Measurements from ENCODE around the gene CHKB.
"Not testable (repeated sequence)": the region's sequence is repeated elsewhere in the genome, so short reads cannot be mapped to it uniquely, and the experiment has no call there.

The CHKB gene

DNA sequence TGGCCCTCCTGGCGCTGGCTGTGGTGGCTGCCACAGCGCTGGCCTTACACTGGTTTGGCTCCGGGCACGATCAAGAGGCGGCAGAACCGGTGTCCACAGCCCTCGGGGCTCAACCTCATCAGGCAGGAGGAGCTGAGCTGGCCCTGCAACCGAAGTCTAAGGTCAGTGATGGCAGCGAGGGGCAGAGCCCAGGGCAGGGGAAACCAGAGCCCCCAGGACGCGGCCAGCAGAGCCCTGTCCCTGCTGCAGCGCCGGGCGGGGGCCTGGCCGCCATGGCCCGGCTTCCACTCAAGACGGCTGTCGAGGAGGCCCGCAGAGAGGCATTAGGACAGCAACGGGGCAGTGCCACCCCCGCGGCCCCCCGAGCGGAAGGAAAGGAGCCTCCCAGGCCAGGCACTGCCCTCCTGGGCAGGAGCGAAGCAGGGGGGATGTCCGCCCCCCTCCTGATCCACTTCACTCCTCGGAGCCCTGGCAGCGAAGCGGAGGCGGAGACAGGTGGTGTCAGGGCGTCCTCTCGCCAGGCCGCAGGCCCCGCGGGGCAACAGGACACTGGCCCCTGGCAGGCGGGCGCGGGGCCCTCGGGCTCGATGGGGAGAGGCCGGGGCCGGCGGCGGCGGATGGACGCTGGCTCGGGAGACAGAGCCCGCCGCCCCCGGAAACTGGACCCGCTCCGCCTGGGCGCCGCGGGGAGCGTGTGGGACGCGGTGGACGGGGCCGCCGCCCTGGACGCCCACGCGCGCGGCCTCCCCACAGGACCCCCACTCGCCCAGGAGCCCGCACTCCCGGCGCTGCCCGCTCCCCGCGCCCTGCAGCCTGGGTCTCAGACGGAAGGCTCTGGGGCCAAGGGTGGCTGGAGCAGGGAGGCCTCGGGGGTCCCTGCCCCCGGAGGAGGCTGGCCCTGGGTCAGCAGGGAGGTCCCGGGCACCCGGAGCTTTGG is 36.1 kb downstream of the CHKB start:
- no peak for DNase-seq

DNA sequence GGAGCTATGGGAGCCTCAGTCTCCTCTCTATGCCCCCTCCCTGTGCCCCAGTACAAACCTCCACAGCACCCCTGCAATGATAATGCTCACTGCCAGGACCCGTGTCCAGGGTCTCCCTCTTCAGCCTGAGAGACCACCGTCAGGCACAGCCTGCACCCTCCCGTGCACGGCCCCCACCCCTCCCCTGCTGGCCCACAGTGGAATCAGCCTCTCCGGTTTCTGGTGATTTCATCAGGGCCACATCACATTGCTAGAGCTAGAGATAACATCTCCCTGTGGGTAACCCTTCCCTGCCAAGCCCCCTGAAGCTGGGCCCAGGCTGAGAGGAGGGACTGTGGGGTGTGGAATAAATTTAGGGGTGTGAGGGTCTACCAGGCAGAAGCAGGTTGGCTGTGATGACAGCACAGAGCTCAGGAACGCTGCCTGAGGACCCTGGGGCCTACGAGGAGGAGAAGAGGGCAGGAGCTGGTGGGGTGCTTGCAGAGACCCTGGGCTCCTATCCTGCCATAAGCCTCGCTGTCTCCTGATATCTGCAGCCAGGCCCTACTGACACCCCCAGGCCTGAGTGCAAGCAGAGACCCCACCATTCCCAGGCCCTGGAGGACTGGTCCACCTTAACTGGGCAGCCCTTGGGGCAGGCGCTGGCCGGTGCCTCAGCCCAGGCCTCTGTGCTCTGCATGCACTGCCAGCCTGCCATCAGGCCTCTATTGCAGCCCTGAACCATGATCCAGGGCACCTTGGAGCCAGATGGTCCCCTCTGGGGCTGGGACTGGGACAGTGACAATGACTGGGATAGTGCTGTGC is 36.9 kb downstream of the CHKB start, which contains the start of gene KLHDC7B:
TSS of gene KLHDC7B (plus strand) at position 378 of the 804 bp plus-strand sequence. CDS start at position 723, 345 bp downstream.
- DNase-seq, result peak in 1 of 2 experiments; percentile 46

DNA sequence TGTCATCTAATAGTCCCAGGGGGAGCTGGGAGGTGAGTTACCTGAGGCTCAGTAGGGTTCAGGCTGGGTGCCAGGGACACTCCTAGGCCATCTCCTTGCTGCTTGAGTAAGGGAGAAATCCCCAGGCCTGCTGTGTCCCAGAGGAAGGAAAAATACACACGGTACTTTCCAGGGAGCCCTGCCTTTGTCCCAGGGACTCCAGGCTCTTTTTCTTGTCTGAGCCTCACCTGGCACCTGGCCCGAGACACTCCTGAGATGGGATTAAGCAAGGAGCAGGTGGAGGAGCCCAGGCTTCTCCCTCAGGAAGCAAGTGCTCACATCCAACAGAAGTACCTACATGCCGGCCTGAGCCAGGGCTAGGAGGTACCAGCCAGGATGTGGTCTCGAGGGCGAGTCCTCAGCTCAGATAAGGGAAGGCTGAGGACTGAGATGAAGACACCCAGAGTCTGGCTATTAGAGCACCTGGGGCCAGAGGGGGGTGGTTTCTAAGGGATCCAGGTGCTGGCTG is 37.8 kb downstream of the CHKB start:
- peak in 1 of 2 experiments; percentile 51 for DNase-seq

DNA sequence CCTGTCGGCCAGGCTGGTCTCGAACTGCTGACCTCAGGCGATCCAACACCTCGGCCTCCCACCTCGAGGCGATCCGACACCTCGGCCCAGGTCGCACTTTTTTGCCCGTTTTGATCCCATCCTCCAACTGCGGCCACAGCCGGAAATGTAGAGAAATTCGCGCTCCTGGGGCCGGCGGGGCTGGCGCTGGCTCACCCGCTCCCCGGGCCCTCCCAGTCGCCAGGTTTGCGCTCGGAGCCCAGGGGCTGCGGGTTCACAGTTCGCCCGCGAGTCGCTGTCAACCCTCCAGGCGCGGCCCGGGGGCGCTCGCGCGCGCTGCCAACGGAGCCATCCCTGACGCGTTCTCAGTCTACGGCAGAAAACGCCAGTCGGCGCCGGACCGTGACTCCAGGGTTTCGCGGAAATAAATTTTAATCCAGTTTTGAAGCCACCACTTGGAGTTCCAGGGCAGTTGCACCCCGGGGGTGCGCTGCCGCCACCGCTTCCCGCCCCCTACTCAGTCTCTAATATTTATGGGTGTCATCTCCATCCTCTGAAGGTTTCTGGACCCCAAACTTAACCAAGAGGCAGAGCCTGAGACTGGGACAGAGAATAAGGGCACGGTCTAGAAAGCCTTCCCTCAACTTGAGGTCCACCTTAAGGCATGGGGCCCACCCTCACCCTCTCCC is 38.4 kb downstream of the CHKB start:
- peak; percentile 89 to 90 for DNase-seq

DNA sequence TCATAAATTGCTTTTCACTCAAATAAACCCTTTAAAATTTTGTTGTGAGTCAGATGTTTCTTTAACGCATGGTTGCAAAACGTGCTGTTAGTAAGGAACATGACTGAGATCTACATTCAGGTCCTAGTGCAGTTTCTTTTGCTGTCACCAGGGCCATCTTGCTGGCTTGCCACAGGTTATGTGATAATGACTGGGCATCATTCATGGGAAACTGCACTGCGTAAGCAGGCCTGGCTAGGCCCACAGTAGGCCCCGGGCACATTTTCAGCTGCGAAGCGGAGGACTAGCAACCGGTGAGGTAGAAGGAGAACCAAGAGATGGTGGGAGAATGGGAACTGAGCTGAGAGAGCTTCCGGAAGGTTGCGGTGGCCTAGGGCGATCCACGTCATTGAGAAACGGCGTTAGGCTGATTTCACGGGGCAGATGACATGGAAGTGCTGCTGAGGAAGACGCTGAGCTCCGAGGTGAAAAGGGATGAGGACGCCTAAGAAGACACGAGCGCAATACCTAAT is 40.2 kb downstream of the CHKB start:
- DNase-seq, result peak in 1 of 2 experiments; percentile 66

DNA sequence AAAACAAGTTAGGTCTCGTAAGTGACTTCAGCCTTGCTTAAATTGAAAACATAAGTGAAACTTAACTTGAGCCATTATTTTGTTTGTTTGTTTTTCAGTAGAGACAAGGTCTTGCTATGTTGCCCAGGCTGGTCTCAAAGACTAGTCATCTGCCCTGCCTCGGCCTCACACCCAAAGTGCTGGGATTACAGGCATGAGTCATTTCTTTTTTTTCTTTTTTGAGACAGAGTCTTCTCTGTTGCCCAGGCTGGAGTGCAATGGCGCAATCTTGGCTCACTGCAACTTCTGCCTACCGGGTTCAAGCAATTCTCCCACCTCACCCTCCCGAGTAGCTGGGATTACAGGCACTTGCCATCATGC is 41.0 kb downstream of the CHKB start:
- DNase-seq, result peak in 1 of 2 experiments; percentile 58

DNA sequence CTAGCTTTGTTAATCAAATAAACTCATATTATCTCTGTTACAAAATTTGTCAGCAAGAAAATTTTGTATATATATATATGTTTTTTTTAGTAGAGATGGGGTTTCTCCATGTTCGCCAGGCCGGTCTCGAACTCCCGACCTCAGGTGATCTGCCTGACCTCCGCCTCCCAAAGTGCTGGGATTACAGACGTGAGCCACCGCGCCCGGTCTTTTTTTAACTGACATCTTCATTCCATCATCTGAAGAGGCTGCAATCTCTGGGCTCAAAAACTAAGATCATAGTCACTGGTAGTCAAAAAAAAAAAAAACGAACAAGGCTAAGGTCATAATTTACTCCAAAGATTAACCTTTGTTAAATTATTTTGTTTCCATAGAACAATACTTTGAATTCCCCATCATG is 42.3 kb downstream of the CHKB start:
- no peak for DNase-seq

DNA sequence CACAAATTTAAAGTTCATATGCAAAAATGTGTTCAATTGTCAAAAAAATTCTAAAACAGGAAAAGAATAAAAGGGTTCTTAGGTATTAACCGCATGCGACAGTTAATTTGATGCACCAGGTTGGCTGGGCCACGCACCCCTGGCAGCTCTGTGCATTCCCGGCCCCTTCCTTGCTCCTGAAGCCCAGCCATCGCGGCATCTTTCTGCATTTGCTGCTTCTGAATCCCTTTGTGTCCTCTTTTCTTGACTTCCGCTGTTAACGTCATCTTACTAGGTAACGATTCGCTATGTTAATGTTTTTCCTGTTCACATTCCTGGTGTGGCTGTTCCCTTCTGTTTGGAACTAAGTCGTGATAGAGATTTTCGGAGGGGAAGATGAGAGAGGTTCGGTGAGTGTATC is 44.9 kb downstream of the CHKB start:
- no peak for DNase-seq

DNA sequence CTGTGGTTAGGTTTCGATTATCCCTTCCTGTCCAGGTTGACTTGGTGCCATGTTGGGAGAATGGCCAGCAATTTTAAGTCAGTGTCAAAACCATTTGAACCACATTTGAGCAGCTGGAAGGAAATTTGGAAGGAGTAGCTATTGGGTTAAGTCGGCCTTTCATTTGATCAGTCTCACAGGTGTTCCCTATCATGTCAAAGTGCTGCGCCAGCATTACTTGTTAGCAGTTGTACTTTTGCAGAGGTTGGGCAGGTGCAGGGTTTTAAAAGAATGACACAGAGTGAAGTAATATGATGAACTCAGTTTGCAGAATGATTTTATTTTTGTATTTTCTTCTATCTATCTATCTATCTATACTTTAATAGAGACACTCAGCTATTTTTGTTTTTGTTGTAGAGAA is 46.4 kb downstream of the CHKB start:
- DNase-seq, result no peak

DNA sequence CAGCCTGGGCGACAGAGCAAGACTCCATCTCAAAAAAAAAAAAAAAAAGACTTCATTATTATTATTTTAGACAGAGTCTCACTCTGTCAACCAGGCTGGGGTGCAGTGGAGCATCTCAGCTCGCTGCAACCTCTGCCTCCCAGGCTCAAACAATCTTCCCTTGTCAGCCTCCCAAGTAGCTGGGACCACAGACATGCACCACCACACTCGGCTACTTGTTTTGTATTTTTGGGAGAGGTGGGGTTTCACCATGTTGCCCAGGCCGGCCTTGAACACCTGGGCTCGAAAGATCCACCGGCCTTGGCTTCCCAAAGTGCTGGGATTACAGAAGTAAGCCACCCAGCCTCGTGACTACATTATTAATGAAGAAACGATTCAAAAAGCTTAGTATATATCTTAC is 47.5 kb downstream of the CHKB start:
- no peak for DNase-seq

DNA sequence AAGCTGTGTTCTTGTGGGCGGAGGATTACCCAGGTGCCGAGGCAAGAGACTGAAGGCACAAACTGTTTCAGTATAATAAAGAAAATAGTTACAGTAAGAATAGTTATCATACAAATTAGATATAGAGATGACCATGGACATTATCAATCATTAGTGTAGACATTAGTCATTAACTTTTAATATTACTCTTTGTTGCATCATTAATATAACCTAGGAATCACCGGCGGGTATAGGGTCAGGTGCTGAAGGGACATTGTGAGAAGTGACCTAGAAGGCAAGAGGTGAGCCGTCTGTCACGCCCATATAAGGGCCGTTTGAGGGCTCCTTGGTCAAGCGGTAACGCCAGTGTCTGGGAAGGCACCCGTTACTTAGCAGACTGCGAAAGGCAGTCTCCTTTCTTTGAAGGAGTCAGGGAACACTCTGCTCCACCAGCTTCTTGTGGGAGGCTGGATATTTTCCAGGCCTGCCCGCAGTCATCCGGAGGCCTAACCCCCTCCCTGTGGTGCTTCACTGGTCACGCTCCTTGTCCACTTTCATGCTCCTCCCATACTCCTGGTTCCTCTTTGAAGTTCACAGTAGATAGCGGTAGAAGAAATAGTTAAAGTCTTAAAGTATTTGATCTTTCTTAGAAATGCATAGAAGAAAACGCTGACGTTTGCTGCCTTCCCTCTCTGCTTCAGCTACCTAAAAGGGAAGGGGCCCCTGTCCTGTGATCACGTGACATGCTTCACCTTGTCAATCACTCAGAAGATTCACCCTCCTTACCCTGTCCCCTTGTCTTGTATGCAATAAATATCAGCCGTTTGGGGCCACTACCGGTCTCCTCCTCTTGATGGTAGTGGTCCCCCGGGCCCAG is 48.6 kb downstream of the CHKB start:
- DNase-seq, result not testable (repeated sequence)

DNA sequence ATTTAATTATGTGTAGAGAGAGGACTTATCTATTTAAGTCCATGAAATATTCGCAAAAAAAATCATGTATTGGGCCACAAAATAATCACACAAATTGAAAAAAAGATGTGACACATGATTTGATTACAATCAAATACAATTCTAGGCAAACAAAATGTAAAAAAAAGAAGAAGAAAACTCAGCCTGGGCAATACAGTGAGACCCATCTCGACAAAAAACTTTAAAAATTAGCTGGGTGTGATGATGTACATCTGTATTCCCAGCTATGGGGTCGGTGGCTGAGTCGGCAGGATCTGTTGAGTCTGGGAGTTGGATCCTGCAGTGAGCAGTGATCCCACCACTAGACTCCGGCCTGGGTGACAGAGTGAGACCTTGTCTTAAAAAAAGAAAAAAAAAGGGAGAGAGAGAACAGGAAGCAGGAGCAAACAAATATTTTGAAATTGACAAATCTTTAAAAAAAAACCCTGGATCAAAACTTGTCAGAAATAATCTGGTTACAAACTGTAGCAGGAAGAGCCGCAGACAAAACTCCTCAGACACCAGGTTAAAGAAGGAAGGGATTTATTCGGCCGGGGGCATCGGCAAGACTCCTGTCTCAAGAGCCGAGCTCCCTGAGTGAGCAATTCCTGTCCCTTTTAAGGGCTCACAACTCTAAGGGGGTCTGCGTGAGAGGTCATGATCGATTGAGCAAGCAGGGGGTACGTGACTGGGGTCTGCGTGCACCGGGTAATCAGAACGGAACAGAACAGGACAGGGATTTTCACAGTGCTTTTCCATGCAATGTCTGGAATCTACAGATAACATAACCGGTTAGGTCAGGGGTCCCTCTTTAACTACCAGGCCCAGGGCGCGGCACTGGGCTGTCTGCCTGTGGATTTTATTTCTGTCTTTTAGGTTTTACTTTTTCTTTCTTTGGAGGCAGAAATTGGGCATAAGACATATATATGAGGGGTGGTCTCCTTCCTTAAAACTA is 49.5 kb downstream of the CHKB start:
- DNase-seq, result no peak

DNA sequence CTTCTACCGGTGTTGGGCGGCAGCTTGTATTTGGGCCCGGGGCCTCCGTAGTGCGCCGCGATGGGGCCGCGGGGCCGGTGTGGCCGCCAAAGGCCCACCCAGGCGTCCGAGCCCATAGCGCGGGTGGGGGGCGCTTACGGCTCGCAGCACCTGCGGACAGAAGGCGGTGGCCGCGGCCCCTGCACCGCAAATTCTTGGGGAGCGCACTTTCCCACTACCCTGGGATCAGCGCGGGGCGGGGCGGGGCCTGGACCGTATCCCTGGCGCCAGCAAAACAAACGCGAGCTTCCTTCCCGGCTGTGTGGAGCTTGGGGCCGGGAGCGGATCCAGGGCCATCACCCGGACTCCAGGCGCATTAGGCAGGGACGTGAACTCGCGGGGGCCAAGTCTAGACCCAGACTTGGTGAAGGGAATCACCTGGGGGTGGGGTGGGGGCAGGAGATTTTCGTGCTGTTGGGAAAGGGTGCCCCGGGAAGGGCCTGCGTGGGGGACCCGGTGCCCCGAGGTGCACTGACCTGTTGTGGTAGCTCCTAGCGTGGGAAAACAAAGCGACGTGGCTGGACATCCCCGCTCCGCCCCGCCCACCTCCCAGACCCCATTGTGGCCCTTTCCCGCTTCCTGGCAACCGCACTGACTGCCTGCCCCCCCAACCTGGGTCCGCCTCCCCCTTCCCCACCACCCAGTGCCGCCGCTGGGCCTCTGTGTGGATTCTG is 50.5 kb downstream of the CHKB start:
- peak in 1 of 2 experiments; percentile 54 for DNase-seq

DNA sequence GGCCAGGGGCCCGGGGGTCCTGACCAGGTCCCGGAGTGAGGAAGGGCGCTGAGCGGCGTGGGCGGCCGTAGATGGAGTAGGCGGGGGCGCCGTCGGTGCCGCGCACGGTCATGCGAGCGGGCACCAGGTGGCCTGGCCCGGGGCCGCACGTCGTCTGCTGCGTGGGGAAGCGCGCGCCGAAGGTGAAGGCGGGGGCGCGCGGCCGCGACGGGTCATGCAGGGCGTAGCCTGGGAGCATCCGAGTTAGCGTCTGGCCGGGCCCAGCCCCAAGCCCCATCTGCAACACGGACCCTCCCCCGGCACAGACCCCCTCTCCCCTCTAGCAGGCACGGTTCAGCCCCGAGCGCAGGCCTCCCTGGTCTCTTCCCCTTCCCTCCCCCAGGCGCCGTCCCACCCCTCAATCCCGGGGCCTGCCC is 51.1 kb downstream of the CHKB start:
- DNase-seq, result peak; percentile 75 to 81

DNA sequence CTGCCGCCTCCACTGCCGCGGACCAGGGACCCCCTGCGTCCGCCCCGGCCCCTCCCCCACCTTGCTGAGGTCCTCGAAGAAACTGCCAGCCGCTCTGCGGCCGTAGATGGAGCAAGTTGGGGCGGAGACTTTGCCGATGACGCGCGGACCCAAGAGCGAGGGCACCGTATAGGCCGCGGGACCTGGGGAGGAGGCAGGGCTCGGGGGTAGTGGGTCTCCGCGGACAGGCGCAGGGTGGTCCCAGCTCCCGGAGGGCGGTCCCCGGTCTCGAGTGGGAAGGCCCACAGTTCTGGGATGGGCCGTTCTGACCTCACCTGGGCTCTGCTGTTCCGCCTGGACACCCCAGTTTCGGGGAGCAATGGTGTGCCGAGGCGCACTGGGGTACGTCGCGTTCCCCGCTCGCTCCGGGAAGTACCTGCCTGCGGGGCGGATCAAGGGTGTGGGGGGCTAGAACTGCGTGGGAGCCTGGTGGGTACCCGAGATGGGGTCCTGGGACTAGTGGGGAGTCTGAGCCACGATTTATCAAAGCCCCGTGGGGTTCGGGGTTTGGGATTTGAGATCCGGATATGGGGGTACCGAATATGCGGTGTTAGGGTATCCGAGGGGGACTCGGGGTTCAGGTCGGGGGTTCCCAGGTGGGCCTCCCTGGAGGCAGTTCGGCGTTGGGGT is 51.6 kb downstream of the CHKB start:
- peak; percentile 86 to 91 for DNase-seq

DNA sequence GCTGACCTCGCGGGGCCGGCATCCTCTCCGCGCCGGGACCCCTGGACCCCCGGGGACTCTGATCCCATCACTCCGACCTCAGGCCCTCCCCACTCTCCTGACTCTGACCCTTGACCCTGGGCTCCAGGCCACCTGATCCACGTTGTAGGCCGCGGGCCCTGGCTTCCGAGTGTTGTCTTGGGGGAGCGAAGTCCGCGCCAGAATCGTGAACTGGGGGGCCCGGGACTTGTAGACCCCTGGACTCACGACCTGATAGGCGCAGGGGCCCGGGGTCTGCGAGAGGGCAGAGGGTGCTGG is 52.1 kb downstream of the CHKB start:
- DNase-seq, result no peak

DNA sequence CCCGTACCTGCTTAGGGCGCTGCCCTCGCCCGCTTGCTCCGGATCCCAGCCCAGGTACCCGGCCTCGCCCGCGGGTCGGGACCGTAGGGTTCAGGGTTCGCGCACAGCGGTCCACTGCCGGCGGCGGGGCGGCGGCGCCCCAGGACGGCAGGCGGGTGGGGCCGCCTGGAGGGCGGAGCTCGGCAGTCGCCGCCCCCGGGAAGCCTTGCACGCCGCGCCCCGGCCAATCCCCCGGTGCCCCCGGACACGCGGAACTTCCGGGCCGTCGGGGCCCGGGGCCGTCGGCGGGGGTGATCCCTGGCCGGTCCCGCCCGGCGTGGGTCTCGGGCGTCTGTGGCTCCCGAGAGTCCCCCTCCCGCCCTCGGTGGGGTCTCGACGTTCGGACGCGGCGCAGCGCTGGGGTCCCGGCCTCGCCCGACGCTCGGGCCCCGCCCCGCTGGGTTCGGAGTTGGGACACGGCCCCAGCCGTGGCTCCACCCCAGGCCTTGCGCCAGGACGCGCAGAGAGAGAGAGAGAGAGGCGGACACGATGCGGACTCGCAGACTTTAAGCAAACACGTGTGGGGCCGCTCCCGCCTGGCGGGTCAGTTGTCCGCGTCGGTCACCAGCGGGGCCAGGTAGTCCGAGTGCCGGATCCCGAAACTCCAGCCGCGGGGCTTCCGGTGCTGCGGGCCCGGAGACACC is 52.6 kb downstream of the CHKB start, which contains the start of gene TYMP:
TSS of gene TYMP (minus strand) at position 116 of the 683 bp plus-strand sequence. CDS start 303 bp downstream, outside the sequence.
- peak; percentile 77 to 79 for DNase-seq

DNA sequence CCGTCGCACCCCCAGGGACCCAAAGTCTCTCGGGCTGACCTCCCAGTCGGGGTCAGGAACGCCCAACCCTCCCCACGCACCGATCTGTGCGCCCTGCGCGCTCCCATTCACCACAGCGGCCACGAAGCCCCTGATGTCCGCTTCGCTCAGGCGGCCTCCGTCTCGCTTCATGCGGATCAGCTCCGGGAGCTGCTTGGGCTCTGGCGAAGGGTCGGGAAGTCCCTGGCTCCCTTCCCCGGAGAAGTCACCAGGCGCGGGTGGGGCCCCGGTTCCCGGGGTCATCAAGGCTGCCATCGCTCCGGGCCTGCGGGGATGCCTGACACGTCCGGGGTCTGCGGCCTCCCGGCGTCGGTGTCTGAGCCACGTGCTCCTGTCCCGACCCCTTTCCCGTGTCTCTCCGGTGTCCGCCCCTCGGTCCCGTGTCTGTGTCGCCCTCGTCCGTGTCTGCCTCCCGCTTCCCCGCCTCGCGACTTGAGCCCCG is 53.2 kb downstream of the CHKB start:
- DNase-seq, result no peak

Measured in activated CD4-positive, alpha-beta T cell treated with anti-CD3 and anti-CD28 coated beads, Interleukin-2, amount 50 U/mL, for 48 hours (primary cell).